GM06990 (cell line): ENCODE measurements around the gene ATAD2B.

Experiments
- DNase-seq: peaks from one replicate; pipeline ENCODE4 v3.0.0-alpha.2; 2011; ENCODE audit not compliant: insufficient read length; ENCODE audit errors: extremely low read depth
- H3K27me3 ChIP-seq: replicated peaks from 2 replicates; pipeline ENCODE4 v1.6.0; 2011; ENCODE audit warnings: low read length; ENCODE audit not compliant: control insufficient read depth, insufficient read depth
- H3K36me3 ChIP-seq: 2 replicates; pipeline ENCODE4 v1.5.1; 2011; ENCODE audit warnings: low read length; ENCODE audit not compliant: control insufficient read depth, insufficient read depth
- H3K4me3 ChIP-seq: replicated peaks from 2 replicates; pipeline ENCODE4 v1.5.1; 2011; ENCODE audit warnings: low read depth, mild to moderate bottlenecking, control low read depth, low read length
- CTCF ChIP-seq: IDR thresholded peaks from 2 replicates; pipeline ENCODE4 v1.5.1; 2011; ENCODE audit warnings: low read length, control low read depth, mild to moderate bottlenecking, inconsistent platforms; ENCODE audit not compliant: insufficient read depth, poor library complexity, severe bottlenecking

ATAD2B gene

GRCh38 chr2:23944976-23945375 lies 18.1 kb upstream of the ATAD2B start:
- no peak for DNase-seq
- no peak for TF ChIP-seq CTCF
- Histone ChIP-seq H3K36me3 (no peaks in the 10 kb centered on the region), H3K27me3 (no peaks in the 10 kb centered on the region), H3K4me3 (no peak overlapping the region)

GRCh38 chr2:23944527-23944926 lies 17.6 kb upstream of the ATAD2B start:
- no peak for TF ChIP-seq CTCF
- no peak overlapping the region for H3K4me3 ChIP-seq
- no peaks in the 10 kb centered on the region for H3K27me3 ChIP-seq
- H3K36me3 ChIP-seq, result no peaks in the 10 kb centered on the region
- no peak for DNase-seq

GRCh38 chr2:23943666-23944065 lies 16.7 kb upstream of the ATAD2B start:
- no peak for DNase-seq
- Histone ChIP-seq H3K36me3 (no peaks in the 10 kb centered on the region), H3K27me3 (no peaks in the 10 kb centered on the region), H3K4me3 (no peak overlapping the region)
- TF ChIP-seq CTCF, result no peak

GRCh38 chr2:23941644-23942043 lies 14.7 kb upstream of the ATAD2B start:
- Histone ChIP-seq H3K27me3 (no peaks in the 10 kb centered on the region), H3K36me3 (no peaks in the 10 kb centered on the region), H3K4me3 (no peak overlapping the region; the same call in 1 of the 2 replicates)
- DNase-seq, result no peak
- TF ChIP-seq CTCF, result no peak

DNA sequence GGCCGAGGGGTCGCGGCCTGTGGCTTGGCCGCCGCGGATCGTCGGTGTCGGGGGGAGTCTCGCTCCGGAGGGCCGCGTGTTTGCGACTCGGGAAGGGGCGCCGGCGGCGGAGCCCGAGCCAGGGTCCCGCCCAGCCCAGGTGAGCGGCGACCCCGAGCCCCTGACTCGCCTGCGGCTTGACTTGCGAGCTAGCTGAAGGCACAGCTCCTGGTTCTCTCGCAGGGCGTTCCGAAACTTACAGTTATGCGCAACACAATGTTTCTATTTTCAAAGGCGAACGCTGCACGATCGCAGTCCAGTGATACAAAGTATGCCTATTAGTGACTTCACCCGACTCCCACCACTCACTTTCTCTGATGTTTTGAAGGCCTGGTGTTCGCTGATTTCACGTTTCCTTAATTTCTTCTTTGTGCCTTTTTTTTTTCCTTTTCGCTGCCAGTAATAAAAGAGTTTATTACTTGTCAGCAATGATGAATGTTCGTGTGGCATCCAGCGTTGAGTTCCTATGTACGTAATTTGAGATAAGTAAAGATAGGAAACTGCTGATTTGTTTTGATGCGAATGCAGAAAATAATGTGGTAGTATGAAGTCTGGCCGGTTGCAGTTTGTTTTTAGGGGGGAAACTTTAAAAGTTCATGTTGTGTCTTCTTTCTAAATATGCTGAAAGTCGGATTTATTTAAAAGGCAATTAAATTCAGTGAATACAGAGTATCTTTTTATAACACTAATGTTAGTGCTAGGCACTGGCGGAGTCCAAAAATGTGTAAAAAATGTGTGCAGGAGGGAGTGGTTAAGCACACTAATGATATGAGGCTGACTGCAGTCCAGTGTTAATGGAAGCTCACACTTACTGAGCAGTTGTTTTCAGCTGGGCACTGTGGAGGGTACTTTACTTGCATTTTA lies 14.0 kb upstream of the ATAD2B start:
- DNase-seq, result peak; percentile 15

More for the DNA sequence above, 14.0 kb upstream of the ATAD2B start:
- H3K36me3 ChIP-seq, result no peaks in the 10 kb centered on the region
- H3K27me3 ChIP-seq, result no peaks in the 10 kb centered on the region
- no peak for TF ChIP-seq CTCF
- peak overlapping the region; percentile 80 for H3K4me3 ChIP-seq
